ENCODE results near the gene CD83.

The CD83 gene

GRCh38 chr6:14127611-14128010 is 10.0 kb downstream of the CD83 start:
- no peak for DNase-seq

DNA sequence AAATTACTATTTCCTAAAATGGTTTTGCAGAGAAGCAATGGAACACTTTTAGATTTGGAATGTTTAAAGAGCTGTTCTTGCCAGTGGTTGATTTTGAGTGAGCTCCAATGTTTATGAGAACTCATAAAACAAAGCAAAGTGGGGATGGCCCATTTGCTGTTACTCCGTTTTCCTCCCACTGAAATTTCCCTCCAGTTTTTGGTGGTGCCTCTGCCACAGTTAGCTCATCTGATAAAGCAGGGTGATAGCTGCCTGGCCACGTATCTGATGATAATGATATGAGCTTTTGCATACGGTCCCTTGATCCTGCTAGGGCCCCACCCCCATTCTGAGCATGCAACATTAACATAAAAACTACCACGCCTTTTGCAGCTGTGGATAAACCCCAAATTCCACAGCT is 10.4 kb downstream of the CD83 start:
- DNase-seq, result no peak

GRCh38 chr6:14128746-14129145 is 11.2 kb downstream of the CD83 start:
- DNase-seq, result no peak

GRCh38 chr6:14129575-14129974 is 12.0 kb downstream of the CD83 start:
- no peak for DNase-seq

- DNase-seq, result no peak
Measured at GRCh38 chr6:14130435-14131075, 13.0 kb downstream of the CD83 start.

DNA sequence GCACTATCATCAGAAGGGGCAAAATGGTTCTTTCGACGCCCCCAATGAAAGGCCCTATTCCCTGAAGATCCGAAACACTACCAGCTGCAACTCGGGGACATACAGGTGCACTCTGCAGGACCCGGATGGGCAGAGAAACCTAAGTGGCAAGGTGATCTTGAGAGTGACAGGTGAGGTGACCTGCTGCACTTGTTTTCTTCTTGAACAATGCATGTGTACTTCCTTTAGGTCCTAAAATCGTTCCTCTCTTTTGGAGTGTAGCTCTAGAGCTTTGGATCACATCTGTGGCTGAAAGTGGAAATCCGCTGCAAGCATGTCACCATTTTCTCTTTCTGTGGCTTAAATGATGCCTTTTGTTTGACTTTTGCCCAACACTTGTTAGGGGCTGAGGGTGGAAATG is 14.0 kb downstream of the CD83 start:
- DNase-seq, result no peak

DNA sequence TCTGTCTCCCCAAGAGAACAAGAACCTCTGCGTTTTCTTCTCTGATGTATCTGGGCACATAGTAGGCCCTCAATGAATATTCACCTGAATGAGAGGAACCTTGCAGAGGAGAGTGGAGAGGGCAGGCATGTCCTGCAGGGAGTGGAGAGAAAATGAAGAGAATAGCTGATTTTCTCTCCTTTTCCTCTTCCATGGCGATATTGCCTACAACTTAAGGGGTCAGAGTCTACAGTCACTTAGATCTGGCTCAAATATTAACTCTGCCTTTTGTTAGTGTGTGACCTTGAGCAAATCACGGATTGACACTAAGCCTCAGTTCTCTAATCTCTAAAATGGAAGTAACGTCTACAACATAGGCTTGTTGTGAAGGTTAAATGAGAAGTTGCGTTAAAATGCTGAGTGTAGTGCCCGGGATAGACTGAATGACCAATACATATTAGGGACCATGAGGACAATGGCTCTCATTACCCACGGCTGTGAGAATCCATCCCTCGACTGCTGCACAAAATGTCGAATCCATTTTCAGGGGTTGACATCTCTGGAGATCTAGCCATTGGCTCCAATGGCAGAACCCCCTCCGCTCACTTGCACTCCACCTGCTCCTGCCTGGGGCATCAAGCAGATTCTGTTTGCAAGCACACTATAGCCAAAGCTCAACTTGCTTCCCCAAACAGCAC is 14.8 kb downstream of the CD83 start:
- DNase-seq, result no peak

GRCh38 chr6:14132921-14133275 is 15.3 kb downstream of the CD83 start:
- DNase-seq, result no peak

GRCh38 chr6:14134211-14134910 is 16.8 kb downstream of the CD83 start:
- DNase-seq, result no peak

DNA sequence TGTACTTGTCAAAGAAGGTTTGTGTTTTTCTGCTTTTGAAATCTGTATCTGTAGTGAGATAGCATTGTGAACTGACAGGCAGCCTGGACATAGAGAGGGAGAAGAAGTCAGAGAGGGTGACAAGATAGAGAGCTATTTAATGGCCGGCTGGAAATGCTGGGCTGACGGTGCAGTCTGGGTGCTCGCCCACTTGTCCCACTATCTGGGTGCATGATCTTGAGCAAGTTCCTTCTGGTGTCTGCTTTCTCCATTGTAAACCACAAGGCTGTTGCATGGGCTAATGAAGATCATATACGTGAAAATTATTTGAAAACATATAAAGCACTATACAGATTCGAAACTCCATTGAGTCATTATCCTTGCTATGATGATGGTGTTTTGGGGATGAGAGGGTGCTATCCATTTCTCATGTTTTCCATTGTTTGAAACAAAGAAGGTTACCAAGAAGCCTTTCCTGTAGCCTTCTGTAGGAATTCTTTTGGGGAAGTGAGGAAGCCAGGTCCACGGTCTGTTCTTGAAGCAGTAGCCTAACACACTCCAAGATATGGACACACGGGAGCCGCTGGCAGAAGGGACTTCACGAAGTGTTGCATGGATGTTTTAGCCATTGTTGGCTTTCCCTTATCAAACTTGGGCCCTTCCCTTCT is 18.4 kb downstream of the CD83 start:
- no peak for DNase-seq

GRCh38 chr6:14138701-14139215 is 21.2 kb downstream of the CD83 start:
- no peak for DNase-seq

DNA sequence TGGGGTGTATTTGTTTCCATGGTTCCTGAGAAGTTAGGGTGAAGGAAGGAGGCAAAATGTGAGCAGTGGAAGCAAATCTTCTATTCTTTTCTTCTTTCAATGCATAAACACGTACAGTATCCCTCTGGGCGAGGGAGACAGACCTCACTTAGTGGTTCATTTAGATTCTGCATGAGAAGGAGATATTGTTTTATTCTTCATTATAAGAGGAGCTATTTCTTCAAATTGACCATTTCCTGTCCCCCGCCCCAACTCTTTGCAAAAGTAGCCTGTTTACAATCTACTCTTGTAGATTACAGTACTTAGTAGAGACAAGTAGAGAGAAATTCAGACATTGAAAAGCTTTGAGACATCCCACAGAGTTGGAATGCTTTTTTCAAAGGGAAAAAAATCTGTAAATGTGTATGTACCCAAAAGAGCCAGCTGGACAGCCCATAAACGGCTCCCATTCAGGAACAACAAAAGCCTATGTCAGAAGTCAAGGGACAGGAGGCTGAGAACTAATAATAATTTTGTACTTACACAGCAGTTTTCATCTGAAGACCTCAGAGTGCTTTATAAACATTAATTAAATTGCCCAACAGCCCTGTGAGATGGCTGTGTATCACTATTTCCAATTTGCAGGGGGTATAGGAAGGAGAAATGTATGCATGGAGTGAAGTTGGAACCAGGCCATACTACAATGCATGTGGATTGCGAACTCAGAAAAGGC is 23.9 kb downstream of the CD83 start:
- DNase-seq, result no peak

- DNase-seq, result no peak
Measured at GRCh38 chr6:14142063-14142450, 24.5 kb downstream of the CD83 start.

- no peak for DNase-seq
Measured at GRCh38 chr6:14142511-14143223, 25.1 kb downstream of the CD83 start.

GRCh38 chr6:14143305-14143704 is 25.7 kb downstream of the CD83 start:
- no peak for DNase-seq

DNA sequence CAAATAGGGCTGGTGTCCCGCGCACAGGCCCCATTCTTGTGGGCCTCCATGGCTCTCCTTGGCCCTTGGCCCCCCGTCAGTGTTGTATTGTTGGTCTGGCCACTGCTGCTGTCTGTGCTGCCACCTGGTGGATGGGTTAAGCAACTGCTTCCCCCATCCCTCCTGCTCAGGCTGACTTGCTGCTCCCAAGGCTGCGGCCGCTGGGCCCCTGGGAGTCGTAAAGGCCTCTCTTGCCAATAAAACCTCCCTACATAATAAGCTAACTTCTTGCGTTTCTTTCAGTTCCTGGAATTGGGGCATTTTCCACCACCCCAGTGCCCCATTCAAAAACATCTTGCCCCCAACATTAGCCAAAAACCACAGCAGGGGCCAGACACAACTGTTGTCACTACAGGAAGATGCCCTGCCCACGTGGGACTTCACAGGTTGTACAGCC is 27.1 kb downstream of the CD83 start:
- peak; percentile 26 for DNase-seq

GRCh38 chr6:14146506-14147096 is 29.0 kb downstream of the CD83 start:
- no peak for DNase-seq

DNA sequence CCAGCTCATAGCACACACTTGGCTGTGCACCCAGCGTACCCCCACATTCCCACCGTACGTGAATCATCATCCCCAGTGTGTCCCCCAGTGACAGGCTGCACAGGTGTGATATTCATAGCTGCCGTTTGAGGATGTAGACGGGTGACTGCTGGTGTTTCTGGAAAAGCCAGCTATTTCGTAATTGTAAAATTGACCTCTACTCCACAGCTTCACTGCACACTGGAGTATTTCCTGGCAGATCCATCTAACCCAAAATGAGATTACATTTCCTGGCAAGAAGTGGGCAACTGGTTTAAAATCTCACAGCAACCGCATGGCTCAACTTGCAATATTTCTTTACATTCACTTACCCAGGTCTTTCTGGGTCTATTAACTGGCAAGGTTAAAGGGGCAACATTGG is 30.3 kb downstream of the CD83 start:
- no peak for DNase-seq

DNA sequence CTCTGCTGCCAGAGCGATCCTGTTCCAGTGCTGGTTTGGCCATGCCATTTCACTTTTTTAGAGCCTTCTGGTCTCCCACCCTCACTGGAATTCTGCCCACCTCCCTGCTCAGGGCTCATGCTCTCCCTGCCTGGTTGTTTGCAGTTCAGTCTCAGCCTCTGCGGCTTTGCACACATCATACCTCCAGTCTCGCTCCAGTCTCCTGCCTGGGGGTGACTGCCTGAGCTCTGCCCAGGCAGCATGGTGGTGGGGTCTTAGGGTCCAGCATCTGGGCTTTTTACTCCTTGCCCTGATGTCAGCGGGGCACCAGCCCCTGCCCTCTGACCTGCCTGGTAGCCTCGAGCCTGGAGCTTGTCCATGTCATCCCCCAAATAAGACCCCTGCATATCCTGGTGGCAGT is 30.9 kb downstream of the CD83 start:
- no peak for DNase-seq

- no peak for DNase-seq
Measured at GRCh38 chr6:14149053-14149738, 31.6 kb downstream of the CD83 start.

- DNase-seq, result no peak
Measured at GRCh38 chr6:14149739-14150130, 32.2 kb downstream of the CD83 start.

Measured in NCI-H226 (cell line).